Esophagus mucosa (tissue), 1 donor: ENCODE measurements around the gene IGBP1. TPM values are rescaled to one million over a fixed set of nuclear protein-coding genes. Genes with fewer than 3 reads are reported as not detected.
"Not testable (repeated sequence)": the region's sequence is repeated elsewhere in the genome, so short reads cannot be mapped to it uniquely, and the experiment has no call there.

Source experiments
- ATAC-seq: fragments of 200-7000 bp; cut with Tn5 transposase; one replicate; pipeline ENCODE4 v1.9.1; 2020
- total RNA-seq: library from RNA; stranded (reverse); gene quantifications from one replicate; pipeline ENCODE4 v1.2.4, GENCODE V29; 2023
- donor health status: DM: yes; HTN: yes; CAD: no.

The IGBP1 gene
- 36.5 TPM for total RNA-seq

DNA sequence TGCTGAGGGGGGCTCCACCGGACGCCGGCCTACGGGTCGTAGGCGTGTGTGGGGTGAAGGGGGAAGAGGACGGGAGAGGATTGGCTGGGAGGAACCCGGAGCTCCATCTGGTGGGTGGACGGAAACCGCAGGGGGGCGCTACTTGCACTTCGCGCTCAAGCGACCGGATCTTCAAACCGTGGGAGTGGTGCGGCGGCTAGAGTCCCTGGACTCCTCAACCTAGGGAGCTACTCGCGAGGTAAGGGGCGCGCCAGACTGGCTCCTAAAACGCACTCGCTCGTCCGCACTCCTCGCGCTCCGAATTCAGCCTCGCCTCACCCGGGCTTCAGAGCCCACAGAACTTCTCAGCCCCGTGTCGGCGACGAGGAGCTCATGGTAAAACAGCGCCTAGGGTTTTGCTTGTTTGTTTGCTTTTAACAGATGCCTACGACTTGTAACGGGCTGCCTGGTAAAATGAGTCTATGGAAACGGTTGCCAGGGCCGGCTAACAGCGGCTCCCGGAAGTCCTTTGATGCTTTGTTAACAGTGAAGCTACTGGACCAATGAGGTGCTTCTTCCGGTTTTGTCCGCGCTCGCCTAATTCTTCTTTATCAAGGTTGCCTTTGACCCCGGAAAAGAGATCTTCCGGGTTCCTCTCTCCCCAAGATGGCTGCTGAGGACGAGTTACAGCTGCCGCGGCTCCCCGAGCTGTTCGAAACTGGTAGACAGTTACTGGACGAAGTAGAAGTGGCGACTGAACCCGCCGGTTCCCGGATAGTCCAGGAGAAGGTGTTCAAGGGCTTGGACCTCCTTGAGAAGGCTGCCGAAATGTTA is at the start of gene IGBP1:
IGBP1 (plus strand) TSS at position 145 of the 813 bp plus-strand sequence; CDS start at position 646, 501 bp downstream.
- peak; percentile 88 for ATAC-seq

DNA sequence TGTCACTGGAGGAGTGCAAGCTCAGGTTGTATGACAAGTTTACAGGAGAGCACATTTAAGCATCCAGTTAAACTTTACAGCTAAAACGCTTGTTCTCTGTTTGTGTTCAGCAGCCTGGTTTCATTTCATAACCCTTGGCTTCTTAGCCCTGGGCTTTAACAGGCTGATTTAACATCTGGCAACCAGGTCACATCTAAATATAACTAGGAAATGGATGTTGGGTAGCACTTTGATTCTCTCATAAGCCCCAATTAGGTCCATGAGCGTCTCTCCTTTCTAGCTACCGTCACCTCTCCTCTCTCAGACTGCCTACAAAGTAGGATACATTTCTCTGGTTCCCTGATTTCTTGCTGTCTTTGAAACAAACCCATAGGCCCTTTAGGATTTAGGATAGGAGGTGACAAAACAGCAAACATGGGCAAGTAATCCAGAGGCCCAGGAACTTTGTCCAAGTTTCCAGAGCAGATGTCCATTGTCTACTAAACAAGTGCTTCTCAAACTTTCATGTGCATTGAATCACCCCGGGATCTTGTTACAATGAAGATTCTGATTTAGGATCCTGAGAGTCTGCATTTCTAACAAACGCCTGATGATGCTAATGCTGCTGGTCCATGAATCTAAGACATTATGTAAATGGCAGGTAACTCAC is 48.5 kb upstream of the IGBP1 start:
- ATAC-seq: no peak

DNA sequence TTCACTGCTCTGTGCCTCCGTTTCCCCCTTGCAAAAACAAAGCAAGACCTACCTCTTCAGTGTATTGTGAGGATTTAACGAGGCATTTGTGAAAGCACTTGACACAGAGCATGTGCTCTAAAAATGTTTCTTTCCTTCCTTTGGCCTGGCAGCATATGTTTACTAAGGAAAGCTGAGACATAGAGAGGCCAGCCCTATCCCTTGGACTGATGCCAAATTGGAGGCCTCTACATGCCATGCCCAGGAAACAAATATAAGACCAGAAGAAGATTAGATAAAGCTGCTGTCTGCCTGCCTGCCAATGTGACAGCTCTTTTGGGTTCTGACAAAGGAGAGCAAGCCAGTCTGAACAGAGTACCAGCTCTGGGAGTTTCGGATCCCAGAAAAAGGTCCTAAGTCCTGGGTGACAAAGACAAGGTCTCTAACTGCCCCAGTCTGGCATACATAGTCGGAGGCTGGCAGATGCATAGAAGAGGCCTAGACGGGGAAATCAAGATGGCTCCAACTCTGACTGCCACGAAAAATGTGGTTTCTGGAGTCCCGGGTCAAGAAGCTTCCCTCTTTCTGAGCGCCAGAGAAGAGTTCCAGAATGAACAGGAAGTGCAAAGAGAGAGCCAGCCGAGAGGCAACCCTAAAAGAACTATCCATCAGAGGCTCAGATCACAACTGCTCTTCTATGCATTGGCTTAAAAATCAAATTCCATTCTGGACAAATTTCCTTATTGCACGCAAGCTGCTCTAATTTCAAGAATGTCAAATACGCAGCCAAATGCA is 45.2 kb upstream of the IGBP1 start:
- no peak for ATAC-seq

- ATAC-seq: no peak
Measured at GRCh38 chrX:70088751-70089150, 44.5 kb upstream of the IGBP1 start.

DNA sequence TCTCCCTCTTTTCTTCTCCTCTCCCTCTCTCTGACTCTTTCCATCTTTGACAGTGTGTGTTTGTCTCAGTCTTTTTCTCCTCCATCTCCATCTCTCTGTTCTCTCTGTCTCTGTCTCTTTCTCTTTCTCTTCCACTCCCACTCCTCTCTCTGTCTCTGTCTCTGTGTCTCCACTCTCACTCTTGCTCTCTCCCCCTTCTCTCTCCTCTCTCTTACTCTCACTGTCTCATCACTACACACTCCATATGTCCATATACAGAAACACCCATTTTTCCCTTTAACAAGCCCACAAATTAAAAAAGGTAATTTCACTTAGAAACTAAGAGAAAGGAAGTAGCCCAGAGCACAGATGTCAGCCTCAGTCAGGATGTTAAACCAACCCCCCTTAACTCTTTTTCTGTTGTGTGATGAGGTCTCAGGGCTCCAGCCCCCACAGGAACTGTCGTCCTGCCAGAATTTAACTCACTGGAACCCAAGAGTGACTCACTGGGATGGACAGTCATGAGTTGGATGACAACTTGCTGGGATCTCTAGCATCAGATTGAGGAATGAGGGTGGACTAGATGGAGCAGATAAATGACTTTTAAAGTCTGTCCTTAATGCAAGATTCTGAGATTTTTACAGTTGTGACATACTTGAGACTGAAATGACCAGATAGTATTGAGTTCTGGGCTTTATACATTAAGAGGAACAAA is 43.5 kb upstream of the IGBP1 start:
- no peak for ATAC-seq

GRCh38 chrX:70092247-70092646 is 41.0 kb upstream of the IGBP1 start:
- no peak for ATAC-seq

- ATAC-seq: no peak
Measured at GRCh38 chrX:70096052-70096451, 37.2 kb upstream of the IGBP1 start.

DNA sequence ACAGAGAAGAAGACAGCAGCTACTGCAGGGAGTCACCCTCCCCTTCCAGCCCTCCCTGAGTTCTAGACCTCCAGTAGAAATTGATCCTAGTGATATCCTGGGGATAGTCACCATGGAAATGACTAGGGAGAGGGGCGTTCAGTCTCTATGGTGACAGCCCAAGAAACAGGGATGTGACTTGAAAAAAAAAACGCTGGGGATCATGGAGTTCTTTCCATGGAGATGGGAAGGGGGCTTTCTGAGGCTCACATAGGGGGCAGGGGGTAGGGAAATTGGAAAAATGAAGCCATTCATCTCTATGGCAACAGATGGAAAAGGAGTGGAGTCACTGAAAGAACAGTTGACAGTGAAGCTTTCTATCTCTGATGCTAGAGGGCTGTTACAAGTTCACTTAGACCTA is 28.0 kb upstream of the IGBP1 start:
- ATAC-seq: no peak

- ATAC-seq: not testable (repeated sequence)
Measured at GRCh38 chrX:70111436-70112026, 21.7 kb upstream of the IGBP1 start.

DNA sequence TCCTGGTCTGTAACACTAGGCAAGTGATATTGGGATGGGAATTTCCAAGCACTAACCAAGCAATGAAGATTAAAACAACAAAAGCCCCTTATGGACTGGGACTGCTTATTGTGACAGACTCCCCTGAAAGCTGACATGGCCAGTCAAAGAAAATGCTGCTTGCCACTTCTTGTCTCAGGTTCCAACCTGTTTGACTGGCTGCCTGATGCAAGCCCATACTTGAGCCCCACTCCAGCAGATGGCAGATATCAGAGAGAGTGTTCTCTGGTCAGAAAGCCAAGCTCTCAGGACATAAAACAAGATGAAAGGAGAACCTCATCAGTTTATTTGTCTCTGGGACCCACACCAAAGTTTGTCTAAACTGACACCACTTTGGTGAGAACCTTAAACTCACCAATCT is 15.5 kb upstream of the IGBP1 start:
- ATAC-seq: peak; percentile 69

DNA sequence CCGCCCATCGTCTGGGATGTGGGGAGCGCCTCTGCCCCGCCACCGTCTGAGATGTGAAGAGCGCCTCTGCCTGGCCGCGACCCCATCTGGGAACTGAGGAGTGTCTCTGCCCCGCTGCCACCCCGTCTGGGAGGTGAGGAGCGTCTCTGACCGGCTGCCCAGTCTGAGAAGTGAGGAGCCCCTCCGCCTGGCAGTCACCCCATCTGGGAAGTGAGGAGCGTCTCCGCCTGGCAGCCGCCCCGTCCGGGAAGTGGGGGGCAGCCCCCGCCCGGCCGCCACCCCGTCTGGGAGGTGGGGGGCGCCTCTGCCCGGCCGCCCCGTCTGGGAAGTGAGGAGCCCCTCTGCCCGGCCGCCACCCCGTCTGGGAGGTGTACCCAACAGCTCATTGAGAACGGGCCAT is 10.2 kb upstream of the IGBP1 start:
- ATAC-seq: not testable (repeated sequence)

DNA sequence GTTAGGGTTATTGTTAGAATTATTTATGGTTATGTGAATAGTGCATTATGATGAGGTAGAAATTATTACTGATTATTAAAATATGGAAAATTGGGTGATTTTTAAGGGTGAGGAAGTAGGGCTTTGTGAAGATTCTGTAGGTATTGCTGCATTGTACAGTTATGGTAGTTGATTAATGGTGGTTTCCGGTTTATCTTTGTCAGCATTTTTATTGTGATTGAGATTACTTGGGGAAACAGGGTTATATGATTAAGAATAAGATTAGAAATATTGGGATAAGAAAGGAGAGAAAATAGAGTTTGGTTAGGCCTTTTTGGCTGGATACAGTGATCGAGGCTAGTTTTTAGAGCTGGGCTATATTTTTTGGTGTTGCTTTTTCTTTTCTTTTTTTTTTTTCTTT is 8.6 kb upstream of the IGBP1 start:
- ATAC-seq: no peak

DNA sequence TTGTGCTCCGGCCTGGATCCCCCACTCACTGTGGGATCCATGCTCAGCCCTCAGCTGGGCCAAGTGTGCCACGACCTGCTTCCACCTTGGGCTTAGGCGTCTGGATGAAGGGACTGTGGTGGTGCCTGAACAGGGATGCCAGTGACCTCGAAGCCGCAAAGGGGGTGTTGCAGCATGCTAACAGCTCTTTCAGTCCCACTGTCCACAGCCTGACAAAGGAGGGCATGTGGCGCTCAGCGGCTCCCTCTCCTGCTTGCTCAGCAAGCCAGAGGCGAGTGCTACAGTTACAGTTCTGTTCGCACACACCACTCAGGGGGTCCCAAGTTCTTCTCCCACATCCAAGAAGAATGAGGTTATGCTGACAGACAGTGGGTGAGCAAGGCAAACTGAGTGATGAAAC is 5.2 kb upstream of the IGBP1 start:
- ATAC-seq: no peak

GRCh38 chrX:70129816-70130215 is 3.4 kb upstream of the IGBP1 start:
- ATAC-seq: no peak

- no peak for ATAC-seq
Measured at GRCh38 chrX:70132224-70132623, 1.0 kb upstream of the IGBP1 start.

DNA sequence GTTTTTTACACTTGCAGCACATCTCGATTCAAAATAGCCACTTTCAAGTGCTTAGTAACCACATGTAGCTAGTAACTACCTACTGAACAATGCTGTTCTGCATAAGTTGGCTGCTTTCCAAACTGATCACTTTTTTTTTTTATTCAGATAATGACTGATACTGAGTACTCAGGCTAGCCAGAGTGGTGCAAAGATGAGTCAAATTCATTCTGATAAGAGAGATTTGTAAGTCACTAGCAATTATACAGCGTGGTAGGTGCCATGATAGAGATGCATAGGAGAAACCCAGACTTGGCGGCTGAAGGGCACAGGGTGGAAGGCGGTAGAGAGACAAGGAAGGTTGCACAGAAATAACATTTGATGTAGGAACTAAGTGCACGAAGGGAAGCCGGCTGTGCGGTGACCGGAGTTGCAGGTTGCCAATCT is 357 bp upstream of the IGBP1 start:
- ATAC-seq: no peak

- ATAC-seq: peak; percentile 26
Measured at GRCh38 chrX:70134116-70134477, 850 bp downstream of the IGBP1 start.

- ATAC-seq: no peak
Measured at GRCh38 chrX:70138622-70139021, 5.4 kb downstream of the IGBP1 start.

DNA sequence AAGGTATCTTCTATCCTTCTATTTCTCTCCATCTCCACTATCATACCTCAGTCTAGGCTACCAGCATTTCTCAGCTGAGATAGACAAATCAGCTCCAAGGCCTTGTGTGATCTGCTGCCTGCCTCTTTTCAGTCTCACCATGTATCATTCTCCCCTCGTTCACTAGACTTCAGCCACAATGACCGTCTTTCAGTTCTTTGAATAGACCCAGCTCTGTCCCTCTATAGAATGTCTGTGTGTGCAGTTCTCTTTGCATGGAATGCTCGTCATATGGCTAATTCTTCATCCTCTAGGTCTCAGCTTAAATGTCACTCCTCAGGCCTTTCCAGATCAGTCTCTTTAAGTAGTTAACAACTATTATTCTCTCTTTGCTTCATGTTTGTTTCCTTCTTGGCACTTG is 6.5 kb downstream of the IGBP1 start:
- no peak for ATAC-seq

DNA sequence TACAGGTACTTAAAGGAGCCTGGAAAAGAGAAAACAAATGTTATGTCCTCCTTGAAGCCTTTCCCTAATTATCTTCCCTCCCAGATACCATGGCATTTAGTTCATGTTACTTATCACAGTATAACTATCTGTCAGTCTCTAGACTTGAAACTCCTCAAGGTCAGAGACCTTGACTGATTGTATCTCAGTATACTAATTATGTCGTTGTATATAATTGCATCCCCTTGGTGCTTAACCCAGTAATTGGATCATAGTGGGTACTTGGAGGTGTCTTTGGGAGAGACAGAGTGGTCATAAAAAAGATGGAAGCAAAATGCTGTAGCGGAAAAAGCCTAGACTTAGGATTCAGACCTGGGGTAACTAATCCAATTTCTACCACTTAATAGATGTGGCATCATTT is 8.1 kb downstream of the IGBP1 start:
- no peak for ATAC-seq

DNA sequence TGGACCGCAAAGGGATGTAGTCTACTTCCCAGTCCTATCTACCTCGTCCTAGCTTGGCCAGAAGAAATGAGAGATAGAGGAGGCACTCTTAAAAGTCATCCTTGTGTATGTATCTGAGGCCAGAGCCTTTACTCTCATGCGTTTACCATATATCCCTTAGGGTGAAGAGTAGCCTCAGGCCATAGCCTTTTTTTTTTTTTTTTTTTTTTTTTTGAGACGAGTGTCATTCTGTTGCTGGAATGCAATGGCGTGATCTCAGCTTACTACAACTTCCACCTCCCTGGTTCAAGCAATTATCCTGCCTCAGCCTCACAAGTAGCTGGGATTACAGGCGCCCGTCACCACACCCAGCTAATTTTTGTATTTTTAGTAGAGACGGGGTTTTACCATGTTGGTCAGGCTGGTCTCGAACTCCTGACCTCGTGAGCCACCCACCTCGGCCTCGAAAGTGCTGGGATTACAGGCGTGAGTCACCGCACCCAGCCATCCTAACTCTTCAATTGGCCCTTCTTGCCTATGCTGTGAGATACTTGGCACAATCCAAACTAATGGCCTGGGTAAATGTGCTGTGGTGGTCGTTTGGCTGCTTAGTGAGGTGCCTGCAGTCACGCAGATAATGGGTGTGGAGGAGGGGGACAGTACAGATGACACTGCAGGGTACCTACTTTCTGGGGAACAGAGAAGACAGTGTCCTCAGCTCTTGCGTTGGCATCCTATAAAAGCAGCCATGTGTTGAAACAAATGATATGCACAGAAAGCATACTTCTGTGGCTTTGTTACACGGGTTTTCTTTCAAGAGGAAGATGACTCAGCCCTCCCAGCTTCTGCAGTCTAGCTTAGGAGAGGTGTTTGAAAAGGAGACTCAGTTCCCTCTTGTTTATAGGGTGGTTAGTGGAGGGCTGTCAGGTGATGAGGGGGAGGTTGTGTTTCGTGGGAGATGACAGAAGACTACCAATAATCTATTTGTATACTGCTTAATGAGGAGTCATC is 33.6 kb downstream of the IGBP1 start:
- peak; percentile 23 for ATAC-seq
